Measurements from ENCODE around the gene FANCG.

The FANCG gene

DNA sequence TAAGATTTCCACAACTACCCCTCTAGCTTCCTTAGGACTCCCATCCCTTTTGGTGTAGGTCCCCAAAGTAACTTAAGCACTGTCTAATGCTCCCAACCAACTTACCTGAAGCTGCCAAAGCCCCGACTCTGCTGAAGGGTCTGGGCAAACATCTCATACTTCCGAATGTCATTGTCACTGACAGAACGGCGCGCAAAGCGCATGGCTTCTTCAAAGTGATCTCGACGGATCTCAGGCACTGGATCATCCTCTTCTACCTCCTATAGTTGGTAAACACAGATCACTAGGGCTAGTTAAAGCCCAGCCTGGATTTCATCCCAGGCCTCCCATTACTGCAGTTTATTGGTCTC is 22.5 kb downstream of the FANCG start:
- H3K36me3 Mint-ChIP-seq (ENCODE audit: low read depth): peaks cover 72% of the 10 kb centered on the region
- no peaks in the 10 kb centered on the region for H3K27me3 Mint-ChIP-seq (ENCODE audit: low read depth)
- H3K4me1 Mint-ChIP-seq (ENCODE audit: low read depth): peaks cover 2% of the 10 kb centered on the region
- no peaks in the 10 kb centered on the region for H3K9me3 Mint-ChIP-seq
- peak overlapping the region; percentile 26 for H3K27ac Mint-ChIP-seq
- H3K4me3 Mint-ChIP-seq: no peak overlapping the region

DNA sequence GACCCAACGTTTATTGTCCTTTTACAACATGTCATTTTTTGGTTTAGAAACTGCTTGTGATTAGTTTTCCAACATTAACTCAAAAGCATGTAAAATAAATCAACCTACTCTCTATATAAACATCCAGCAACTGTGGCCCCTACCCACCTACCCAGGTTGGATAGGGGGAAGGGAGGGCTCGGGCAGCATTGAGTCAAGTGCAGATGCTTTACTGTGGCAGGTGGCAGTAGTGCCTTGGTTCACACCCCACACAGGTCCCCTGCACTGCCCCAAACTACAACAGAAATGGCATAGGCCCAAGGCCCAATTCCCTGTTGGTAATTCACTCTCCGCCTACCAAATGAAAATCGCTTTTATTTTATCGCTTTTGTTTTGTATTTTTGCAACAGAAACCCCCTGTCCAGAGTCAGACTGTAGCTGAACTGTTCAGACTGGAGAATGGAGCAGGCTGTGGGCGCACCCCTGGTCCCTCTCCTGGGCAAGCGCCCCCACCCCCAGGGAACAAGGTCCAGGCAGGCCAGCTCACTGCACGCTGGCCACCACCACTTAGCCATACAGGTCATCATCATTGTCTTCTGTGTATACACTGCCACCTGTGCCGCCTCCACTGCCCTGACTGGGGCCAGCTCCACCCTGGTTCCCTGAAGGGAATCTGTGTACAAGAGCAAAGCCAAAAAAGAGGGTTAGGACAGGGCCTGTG is 23.0 kb downstream of the FANCG start:
- H3K4me1 Mint-ChIP-seq (ENCODE audit: low read depth): peaks cover 2% of the 10 kb centered on the region
- no peaks in the 10 kb centered on the region for H3K9me3 Mint-ChIP-seq
- no peak overlapping the region for H3K4me3 Mint-ChIP-seq
- peaks cover 68% of the 10 kb centered on the region for H3K36me3 Mint-ChIP-seq (ENCODE audit: low read depth)
- no peaks in the 10 kb centered on the region for H3K27me3 Mint-ChIP-seq (ENCODE audit: low read depth)
- peak overlapping the region; percentile 45 for H3K27ac Mint-ChIP-seq

DNA sequence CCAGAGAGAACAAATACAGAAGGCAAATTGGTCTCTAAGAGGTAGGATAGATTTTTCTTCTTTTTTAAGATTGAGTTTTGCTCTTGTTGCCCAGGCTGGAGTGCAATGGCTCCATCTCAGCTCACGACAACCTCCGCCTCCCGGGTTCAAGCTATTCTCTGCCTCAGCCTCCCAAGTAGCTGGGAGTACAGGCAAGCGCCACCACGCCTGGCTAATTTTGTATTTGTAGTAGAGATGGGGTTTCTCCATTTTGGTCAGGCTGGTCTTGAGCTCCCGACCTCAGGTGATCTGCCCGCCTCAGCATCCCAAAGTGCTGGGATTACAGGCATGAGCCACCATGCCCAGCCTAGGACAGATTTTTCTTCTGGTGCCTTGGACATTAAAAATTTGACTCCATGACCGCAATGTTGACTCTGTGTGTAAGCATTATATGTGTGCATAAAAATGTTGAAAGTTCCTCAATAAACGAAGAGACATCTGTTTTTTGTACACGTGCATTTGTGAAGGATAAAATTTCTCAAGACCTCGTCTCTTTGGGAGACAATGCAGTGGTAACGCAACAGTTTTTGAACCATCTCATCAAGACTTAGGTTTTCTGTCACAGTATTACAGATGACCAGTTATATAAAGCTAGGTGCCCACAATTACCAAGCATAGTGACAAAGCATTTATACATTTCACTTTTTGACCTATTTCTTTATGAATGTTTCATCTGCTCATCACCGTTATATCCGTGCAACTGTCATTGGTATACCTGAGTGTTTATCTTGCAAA is 24.7 kb downstream of the FANCG start:
- Mint-ChIP-seq H3K4me3 (no peak overlapping the region), H3K36me3 (ENCODE audit: low read depth) (peaks cover 56% of the 10 kb centered on the region), H3K4me1 (ENCODE audit: low read depth) (peaks cover 5% of the 10 kb centered on the region), H3K27ac (no peak overlapping the region), H3K27me3 (ENCODE audit: low read depth) (no peaks in the 10 kb centered on the region), H3K9me3 (no peaks in the 10 kb centered on the region)

DNA sequence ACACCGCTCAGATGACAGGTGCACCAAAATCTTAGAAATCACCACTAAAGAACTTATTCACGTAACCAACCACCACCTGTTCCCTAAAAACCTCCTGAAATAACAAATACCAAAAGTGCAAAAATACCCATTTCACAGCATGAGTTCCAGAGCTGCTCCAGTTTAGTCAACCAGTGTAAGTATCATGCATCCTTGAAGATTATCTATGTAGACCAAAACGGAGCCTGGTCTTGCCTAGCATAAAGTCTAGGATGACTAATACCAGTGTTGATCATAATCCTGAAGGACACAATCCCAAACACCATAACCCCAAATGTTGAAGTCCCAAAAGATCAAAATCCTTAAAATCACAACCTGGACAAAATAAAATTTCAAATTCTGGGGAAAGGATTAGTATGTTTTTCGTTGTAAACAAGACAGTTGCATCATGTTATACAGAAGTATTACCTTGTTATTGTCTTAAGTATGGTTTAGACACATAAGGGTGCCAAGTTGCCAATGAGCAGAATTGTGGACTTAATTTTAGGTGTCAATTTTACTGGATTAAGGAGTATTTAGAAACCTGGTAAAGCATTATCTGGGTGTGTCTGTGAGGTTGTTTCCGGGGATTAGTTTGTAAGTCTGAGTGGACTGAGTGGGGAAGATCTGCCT is 25.4 kb downstream of the FANCG start:
- peak overlapping the region; percentile 53 for H3K27ac Mint-ChIP-seq
- peaks cover 49% of the 10 kb centered on the region for H3K36me3 Mint-ChIP-seq (ENCODE audit: low read depth)
- no peaks in the 10 kb centered on the region for H3K9me3 Mint-ChIP-seq
- no peaks in the 10 kb centered on the region for H3K27me3 Mint-ChIP-seq (ENCODE audit: low read depth)
- H3K4me3 Mint-ChIP-seq: no peak overlapping the region
- H3K4me1 Mint-ChIP-seq (ENCODE audit: low read depth): peaks cover 5% of the 10 kb centered on the region

DNA sequence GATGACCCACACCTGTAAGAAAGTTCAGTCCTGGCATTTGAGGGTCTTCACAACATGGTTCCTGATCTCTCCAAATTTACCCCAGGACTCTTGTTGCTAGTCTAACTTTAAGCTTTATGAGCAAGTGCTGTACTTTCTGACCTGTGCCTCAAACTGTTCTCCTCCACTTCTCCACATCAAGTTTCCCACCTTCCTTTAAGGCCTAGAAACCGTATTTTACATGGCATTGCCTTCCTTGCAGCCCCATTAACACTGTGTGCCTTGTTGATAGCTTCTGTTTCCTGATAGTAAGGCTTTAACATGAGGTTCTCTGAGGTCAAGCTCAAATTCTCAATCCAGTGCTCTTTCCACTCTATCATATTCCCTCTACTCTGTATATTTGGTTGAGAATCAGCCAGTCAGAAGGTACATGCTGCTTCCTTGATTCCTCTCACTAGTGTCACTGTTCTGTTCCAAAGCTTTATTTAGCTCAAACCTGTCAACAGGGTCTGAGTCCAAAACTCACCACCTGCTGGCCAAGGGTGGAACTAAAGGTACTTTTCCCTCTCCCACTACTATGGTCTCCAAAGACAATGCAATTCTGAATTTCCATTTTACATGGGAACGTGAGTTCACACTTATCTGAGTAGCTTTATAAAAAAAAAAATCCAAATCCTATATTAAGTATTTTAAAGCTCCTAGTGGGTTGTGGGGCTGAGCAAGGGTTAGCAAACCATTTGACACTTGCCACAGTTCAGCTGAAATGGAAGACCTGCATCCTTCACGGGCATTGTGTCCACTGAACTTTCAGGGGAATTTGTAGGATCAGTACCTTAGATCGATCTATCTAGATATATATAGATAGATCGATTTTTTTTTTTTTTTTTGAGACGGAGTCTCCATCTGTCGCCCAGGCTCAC is 28.4 kb downstream of the FANCG start:
- Mint-ChIP-seq H3K27me3 (ENCODE audit: low read depth) (no peaks in the 10 kb centered on the region), H3K27ac (peak overlapping the region; percentile 7), H3K4me3 (no peak overlapping the region)

DNA sequence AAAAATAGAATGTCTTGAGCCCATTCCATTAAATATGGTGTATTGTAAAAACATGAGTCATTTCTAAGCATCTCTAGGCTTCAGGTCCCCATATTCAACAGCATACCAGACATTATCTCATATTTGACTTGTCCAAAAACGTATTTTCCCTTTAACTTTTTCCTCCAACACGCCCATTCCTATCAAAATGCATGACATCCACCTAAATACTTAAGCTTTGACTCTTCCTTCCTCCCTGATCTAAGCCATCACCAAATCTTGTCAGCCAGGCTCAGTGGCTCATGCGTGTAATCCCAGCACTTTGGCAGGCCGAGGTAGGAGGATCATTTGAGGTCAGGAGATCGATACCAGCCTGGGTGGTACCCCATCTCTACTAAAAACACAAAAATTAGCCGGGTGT is 31.2 kb downstream of the FANCG start:
- H3K4me3 Mint-ChIP-seq: no peak overlapping the region
- no peaks in the 10 kb centered on the region for H3K9me3 Mint-ChIP-seq
- H3K4me1 Mint-ChIP-seq (ENCODE audit: low read depth): peaks cover 4% of the 10 kb centered on the region
- H3K36me3 Mint-ChIP-seq (ENCODE audit: low read depth): peaks cover 21% of the 10 kb centered on the region
- H3K27ac Mint-ChIP-seq: no peak overlapping the region
- H3K27me3 Mint-ChIP-seq (ENCODE audit: low read depth): no peaks in the 10 kb centered on the region

More for the DNA sequence above, 28.4 kb downstream of the FANCG start:
- H3K36me3 Mint-ChIP-seq (ENCODE audit: low read depth): peaks cover 32% of the 10 kb centered on the region
- no peaks in the 10 kb centered on the region for H3K9me3 Mint-ChIP-seq
- H3K4me1 Mint-ChIP-seq (ENCODE audit: low read depth): peaks cover 5% of the 10 kb centered on the region

DNA sequence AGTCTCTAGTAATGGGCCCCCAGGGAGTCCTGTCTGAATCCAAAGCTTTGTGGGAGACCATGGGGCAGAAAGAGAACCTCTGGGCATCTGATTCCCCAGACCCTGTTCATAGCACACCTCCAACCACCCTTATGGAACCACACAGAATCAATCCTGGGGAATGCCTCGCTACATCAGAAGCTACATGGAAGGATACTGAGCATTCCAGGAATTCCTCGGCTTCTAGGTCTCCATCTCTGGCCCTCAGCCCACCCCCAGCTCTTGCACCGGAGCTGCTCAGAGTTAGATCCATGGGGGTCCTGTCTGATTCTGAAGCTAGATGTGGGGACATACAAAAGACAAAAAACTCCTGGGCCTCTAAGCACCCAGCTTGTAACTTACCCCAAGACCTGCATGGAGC is 35.7 kb downstream of the FANCG start:
- Mint-ChIP-seq H3K36me3 (ENCODE audit: low read depth) (peaks cover 13% of the 10 kb centered on the region), H3K27me3 (ENCODE audit: low read depth) (no peaks in the 10 kb centered on the region), H3K4me3 (no peak overlapping the region), H3K9me3 (no peaks in the 10 kb centered on the region), H3K27ac (no peak overlapping the region), H3K4me1 (ENCODE audit: low read depth) (no peaks in the 10 kb centered on the region)

DNA sequence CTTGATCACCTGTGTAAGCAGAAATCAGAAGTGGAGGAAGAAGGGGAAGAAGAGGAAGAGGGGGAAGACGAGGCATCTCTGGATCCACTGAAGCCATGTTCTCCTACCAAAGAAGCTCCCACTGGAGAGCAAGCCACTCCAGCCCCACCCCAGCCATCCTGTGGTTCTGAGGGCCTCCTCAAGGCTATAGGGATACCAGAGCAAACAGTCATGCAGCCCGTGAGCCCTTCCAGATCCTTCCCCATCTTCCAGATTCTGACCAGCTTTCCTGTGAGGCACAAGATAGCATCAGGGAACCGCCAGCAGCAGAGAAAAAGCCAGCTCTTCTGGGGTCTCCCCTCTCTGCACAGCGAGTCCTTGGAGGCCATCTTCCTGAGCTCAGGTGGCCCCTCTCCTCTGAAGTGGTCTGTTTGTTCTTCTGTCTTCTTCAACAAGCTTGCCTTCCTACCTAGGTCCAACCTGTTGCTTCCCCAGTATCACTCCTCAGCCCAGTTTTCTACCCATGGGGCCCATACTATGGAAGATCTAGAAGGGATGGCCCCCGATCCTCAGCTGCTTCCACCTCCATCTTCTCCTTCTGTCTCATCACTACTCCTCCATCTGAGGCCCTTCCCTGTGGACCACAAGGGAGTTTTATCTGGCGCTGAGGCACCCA is 36.7 kb downstream of the FANCG start:
- no peaks in the 10 kb centered on the region for H3K9me3 Mint-ChIP-seq
- no peaks in the 10 kb centered on the region for H3K4me1 Mint-ChIP-seq (ENCODE audit: low read depth)
- no peaks in the 10 kb centered on the region for H3K27me3 Mint-ChIP-seq (ENCODE audit: low read depth)
- no peak overlapping the region for H3K27ac Mint-ChIP-seq
- H3K4me3 Mint-ChIP-seq: no peak overlapping the region
- peaks cover 10% of the 10 kb centered on the region for H3K36me3 Mint-ChIP-seq (ENCODE audit: low read depth)

DNA sequence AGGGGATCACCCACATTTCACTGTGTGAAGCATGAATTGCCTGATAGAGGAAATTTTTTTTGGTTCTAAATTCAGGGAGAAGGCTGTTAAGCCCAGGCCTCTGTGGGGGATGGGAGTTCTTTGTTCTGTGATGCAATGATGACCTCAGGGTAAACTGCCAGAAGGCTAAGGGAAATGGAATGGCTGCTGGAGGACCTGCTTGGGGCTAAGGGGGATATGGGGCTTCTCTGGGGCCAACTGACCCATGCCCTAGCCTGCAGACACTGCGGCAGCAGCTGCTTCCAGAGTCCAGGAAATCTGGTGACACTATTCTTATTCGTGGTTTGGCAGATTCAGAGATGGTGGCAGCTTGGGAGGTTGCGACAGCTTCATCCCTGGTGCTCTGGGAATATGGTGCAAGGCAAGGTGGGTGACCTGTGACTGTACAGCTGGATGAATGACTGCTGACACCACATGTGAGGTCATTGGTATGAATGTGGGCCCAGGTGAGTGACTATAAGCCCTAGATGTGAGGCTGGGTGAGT is 37.6 kb downstream of the FANCG start:
- H3K27ac Mint-ChIP-seq: no peak overlapping the region

DNA sequence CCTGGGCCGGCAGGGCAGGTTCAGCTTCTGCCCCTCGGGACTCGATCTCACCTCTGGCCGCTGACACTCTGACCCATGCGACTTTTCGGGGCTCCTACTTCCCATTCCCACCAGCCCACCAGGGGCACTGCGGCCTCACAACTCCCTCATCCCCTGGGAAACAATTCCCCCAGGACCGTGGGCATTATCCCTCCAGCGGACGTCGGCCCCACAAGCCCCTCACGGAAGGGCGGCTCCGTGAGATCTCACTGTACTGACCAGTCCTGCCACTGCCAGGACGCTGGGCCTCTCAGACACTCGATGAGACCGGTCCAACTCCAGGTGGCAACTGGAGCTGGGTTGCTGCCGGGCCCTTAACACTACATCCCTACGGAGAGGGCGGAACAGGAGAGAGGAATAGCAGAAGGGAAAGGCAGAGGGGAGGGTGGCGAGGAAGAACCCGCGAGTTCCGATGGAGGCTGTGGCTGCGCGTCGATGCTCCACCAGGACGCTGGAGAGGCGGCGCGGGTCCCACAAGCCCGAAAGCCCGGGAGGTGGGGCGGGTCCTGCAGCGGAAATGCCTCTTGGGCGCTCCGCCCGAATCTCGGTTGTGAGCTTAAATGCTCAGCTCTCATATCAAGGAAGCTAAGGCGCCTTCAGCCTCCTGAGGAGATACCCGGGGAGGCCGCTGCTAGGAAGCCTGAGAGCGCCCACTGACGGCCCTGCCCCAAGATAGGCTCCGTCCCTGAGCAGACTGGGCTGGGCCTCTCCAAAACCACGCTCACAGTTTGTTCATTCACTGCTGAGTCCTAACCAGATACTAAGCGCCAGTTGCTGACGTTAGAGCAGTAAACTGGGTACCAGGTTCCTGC is 43.7 kb downstream of the FANCG start:
- no peaks in the 10 kb centered on the region for H3K27me3 Mint-ChIP-seq (ENCODE audit: low read depth)
- H3K9me3 Mint-ChIP-seq: no peaks in the 10 kb centered on the region
- H3K36me3 Mint-ChIP-seq (ENCODE audit: low read depth): peaks cover 8% of the 10 kb centered on the region
- H3K4me1 Mint-ChIP-seq (ENCODE audit: low read depth): peaks cover 8% of the 10 kb centered on the region
- H3K4me3 Mint-ChIP-seq: peak overlapping the region; percentile 67
- H3K27ac Mint-ChIP-seq: peak overlapping the region; percentile 71

More for the DNA sequence above, 37.6 kb downstream of the FANCG start:
- Mint-ChIP-seq H3K27me3 (ENCODE audit: low read depth) (no peaks in the 10 kb centered on the region), H3K4me1 (ENCODE audit: low read depth) (no peaks in the 10 kb centered on the region), H3K4me3 (no peak overlapping the region), H3K36me3 (ENCODE audit: low read depth) (peaks cover 10% of the 10 kb centered on the region), H3K9me3 (no peaks in the 10 kb centered on the region)

DNA sequence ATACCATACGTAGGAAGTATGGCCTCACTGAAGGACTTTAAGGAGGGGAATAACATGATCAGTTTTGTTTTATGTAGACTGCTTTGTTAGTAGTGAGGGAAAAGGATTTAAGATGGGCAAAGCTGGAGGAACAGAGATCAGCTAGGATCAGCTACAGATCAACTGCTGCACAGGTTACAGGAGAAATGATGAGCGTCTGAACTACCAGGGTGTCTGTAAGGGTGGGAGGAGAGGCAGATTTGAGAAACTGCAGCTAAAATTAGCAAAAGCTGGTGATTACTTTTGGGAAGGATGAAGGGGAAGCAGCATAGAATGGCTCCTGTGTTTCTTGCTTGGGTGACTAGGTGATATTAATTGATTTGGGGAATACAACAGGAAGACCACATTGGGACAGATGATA is 46.6 kb downstream of the FANCG start:
- Mint-ChIP-seq H3K27me3 (ENCODE audit: low read depth) (no peaks in the 10 kb centered on the region), H3K36me3 (ENCODE audit: low read depth) (peaks cover 9% of the 10 kb centered on the region), H3K4me1 (ENCODE audit: low read depth) (peaks cover 10% of the 10 kb centered on the region), H3K27ac (no peak overlapping the region), H3K9me3 (no peaks in the 10 kb centered on the region), H3K4me3 (no peak overlapping the region)

DNA sequence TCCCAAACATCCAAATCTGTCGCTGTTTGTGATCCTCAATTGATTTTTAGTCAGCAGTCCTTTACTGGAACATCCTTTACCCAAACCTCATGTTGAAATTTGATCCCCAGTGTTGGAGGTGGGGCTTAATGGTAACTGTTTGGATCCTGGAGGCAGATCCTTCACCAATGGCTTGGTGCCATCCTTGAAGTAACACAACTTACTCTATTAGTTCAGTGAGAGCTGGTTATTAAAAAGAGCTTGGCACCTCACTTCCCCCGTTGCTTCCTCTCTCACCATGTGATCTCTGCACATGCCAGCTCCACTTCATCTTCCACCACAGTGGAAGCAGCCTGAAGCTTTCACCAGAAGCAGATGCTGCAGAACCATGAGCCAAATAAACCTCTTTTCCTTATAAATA is 49.9 kb downstream of the FANCG start:
- no peak overlapping the region for H3K4me3 Mint-ChIP-seq
- no peak overlapping the region for H3K27ac Mint-ChIP-seq
- H3K36me3 Mint-ChIP-seq (ENCODE audit: low read depth): peaks cover 6% of the 10 kb centered on the region
- peaks cover 7% of the 10 kb centered on the region for H3K4me1 Mint-ChIP-seq (ENCODE audit: low read depth)
- no peaks in the 10 kb centered on the region for H3K9me3 Mint-ChIP-seq
- H3K27me3 Mint-ChIP-seq (ENCODE audit: low read depth): no peaks in the 10 kb centered on the region

DNA sequence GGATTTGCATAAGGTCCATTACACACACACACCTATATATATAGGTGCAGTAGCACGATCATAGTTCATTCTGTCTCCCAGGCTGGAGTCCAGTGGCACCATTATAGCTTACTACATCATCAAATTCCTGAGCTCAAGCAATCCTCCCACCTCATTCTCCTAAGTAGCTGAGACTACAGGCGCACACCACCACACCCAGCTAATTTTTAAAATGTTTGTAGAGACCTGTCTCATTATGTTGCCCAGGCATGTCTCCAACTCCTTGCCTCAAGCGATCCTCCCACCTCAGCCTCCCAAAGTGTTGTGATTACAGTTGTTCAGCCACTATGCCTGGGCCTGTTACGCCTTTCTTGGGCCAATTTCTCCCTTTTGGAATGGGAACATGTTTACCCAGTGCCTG is 50.5 kb downstream of the FANCG start:
- peaks cover 7% of the 10 kb centered on the region for H3K4me1 Mint-ChIP-seq (ENCODE audit: low read depth)
- peaks cover 6% of the 10 kb centered on the region for H3K36me3 Mint-ChIP-seq (ENCODE audit: low read depth)
- no peak overlapping the region for H3K4me3 Mint-ChIP-seq
- no peaks in the 10 kb centered on the region for H3K27me3 Mint-ChIP-seq (ENCODE audit: low read depth)
- no peak overlapping the region for H3K27ac Mint-ChIP-seq
- H3K9me3 Mint-ChIP-seq: no peaks in the 10 kb centered on the region
